ENCODE measurements around the gene KHDC4.

KHDC4 gene

DNA sequence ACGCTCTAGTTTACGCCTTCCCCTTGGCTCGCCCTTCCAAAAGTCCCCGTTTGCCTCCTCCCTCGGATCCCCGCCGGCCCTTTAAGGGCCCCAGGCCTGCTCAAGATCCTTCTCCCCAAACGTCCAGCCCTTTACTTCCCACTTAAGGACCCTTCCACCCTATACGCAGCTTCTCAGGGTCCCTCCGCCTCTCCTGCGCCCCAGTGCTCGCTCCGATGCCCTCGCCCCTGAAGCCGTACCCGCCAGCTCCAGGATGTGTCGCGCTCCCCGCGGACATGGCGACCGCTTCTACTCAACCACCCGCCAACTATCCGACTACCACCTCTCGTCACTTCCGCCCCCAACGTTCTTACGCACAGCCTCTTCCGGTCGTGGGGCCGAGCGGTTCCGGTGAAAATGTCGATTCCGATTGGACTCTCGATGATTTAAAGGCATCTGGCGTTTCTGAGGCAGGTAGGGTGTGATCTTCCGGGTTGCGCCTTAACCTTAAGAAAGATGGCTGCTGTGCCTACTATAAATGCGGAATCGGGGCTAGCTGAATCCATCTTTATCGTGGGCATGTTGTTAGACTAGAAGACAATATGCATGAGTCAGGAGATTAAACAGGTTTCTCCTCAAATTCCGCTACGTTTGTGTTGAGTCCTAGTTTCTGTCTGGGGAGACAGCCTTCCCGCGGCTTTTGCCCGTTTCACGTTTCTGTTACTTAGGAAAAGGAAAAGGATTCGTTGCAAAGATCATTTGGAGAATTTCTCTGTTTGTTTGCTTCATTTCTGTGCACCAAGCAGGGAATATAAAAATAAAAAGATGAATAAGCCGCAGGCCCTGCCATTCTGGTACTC lies at the start of gene KHDC4:
KHDC4 (minus strand) TSS at position 317 of the 839 bp plus-strand sequence; CDS start at position 277, 40 bp downstream.
- DNase-seq, result peak; percentile 99

DNA sequence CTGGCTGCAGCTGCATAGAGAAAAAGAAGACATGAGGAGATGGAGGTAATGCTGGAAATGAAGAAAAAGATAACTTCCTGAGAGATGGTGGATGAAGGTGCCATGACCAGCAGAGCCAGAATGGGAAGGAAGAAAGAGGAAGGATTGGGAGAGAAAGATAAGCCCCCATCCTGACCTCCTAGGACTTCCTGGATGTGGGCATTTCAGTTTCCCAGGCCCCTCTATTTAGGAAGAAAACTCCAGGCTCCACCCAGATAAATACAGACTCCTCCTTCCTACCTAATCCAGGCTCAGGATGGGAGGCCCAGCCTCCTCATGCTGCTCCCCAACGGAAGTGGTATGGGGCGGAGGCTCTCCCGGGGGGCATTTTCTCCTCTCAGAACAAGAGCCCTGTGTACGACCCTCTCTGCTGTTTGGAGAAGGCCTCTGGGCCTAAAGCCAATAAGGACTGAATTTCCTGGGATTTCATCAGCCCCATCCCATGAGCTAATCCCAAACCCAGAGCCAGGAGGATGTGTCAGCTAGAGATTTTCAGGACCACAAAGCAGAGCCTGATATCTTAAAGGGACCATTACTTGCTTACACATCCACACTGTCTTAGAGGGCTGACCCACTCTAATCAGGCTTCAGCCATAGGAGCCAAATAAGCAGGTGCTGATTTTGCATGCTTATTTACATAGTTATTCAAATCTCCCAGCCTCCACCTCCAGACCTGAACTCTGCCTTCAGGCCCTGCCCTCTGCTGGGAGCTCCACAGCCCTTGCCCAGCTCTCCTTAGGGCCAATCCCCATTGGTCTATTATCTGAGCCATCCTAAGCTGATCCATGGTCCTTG lies 49.2 kb upstream of the KHDC4 start:
- no peak for DNase-seq

DNA sequence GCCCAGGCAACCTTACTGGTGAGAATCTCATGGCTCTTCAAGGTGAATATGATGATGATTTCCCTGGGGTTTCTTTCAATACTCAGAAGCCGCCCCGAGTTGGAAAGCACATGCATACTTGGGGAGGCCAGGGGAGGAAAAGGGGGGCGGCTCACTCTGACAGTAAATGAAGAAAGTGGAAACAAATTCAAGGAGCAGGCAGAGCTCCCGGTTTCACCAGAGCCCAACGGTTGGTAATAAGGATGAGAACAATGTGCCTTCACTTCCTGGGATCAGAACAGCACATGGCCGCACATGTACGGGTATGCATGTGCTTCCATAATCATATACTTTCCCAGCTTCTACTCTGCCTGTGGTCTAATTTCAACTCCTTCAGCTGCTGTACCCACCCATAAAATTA lies 47.9 kb upstream of the KHDC4 start:
- no peak for DNase-seq

DNA sequence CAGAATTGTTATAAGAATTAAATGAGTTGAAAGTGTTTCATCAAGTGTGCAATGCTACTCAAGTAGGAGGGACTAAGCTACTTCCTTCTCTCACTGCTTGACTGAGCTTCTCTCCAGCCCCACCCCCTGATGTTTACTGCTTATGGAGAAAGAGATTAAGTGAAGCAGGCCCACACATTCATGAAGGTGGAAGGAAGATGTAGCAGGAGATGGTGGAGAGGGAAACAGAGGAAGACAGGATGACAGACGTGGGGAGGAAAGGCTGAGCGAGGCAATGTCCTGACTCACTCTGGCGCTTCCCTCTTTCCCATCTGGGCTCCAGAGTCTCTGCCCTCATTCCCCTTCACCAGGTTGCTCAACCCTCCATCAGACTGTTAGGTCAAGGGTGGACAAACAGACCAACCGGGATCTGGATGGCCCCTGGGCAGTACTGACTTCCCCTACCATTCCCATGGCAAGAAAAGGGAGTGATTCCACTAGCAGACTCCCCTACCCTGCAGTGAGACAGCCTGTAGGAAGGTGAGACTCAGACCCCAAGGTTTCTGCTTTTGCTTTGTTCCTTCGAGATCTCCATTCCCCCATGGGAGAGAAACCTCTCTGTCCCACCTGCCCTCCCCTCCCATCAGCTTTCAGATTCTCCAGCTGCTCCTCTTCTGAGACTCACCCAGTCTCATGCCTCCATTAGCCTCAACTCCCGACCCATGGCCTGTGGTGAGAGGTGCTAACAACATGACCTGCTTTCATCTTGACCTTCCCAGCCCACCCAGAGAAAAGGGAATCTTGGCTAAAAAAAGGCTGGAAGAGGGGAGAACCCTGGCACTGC lies 47.3 kb upstream of the KHDC4 start:
- DNase-seq, result peak; percentile 66

DNA sequence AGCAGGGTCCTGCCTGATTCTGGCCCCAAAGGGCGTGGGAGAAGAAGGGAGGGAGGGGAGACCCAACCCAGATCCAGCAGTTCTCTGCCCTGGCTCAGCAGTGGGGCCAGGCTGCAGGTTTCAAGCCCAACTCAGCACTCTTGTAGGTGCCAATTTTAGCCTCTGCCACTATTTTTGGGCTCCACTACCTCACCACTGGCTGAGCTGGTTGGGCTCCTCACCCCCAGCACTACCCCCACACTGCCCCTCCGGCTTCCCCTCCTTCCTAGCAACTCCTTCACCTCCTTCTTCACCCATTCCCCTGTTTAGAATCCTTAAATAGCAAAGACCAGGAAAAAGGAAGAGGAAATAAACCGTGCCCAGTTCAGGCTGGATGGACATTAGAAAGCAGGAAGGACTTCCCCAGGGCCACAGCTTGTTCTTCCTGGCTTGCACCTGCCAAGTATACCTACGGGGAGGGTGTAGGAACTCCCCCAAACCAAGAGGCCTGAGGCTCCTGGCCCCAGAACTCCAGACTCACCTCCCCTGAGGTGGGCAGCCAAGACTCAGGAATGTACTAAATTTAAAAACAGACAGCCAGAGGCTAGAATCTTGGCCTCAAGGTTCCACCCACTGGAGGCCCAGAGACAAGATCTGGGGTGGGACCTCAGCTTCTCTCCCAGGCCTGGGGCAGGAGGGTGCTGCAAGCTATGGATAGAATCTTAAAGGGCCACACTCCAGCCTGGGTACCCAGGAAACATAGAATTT lies 45.6 kb upstream of the KHDC4 start:
- no peak for DNase-seq

DNA sequence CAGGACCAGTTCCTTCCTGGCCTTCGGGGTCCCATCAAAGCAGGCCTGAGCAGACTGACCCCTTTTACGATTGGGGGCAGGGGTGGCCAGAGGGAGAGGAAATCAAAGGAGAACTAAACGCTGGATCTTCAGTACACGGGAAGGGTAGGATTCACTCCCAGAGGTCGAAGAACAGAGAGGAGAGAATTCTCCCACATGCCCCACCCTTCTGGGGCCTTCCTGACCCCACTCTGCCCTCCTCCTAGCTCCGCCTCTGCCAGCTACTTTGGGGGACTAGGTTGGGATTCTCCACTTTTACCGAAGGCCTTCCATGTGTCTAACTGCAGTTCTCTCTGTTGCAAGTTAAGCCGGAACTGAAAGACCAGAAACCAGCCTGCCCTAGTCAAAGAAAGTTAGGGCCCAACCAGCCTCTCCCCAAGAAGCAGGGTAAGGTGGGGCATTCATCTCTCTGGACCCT lies 44.8 kb upstream of the KHDC4 start:
- peak; percentile 70 for DNase-seq

DNA sequence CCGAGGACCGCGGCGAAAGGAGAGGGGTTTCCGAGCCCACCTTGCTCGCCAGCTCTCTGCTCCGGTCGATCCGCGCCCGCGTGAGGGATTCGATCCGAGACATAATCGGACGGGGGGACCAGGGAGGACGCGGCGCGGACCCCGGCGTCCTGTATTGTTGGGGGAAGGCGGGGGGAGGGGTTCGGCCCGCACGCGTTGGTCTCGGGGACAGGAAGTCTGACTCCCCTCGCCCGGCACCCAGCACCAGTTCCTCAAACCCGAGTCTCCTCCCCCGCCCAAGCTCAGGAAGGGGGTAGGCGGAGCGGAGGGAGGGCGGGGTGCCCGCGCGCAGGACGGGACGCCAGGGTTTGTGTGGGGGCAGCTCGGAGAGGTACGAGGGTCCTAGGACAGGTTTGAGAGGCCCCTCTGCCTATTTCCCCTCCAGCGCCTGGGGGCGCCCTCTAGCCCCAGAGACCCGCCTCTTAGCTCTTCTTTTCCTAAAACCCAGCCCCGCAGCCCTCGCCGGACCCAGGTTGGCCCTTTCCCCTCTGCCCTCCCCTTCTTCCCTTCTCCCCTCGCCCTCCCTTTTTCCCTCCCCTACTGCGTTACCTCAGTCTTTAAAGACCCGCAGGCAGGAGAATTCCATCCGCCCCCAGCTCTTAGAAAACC lies 44.2 kb upstream of the KHDC4 start, which contains the start of gene ARHGEF2:
ARHGEF2 (minus strand) TSS at position 223 of the 648 bp plus-strand sequence; CDS start at position 103, 120 bp downstream.
- DNase-seq, result peak; percentile 86

DNA sequence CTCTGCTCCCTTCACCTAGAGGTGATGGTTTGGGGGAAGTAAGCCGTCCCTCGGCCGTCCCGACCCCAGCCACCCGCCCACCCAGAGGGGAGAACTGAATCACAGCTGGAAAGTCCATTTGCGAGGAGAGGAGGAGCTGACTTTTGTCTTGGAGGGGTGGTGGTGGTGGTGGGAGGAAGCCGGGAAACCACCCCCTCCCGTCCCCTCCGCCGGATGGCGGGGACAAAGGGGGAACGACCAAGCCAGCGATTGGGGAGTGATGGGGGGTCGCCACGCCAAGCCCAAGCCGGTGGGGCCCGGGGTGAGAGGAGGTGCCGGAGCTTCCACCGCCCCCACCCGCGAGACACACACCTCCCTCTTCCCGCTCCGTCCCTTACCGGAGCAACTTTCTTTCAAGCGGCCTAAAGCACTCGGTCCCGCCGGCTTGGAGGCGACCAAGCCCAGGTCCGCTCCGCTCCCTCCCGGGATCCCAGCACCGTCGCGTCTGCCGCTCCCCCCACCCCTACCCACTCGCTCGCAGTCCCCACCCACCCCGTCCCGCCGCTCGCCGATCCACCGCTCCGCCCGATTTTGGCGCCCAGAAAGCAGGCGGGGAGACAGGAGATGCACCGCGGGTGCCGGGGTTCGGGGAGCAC lies 43.6 kb upstream of the KHDC4 start:
- no peak for DNase-seq

DNA sequence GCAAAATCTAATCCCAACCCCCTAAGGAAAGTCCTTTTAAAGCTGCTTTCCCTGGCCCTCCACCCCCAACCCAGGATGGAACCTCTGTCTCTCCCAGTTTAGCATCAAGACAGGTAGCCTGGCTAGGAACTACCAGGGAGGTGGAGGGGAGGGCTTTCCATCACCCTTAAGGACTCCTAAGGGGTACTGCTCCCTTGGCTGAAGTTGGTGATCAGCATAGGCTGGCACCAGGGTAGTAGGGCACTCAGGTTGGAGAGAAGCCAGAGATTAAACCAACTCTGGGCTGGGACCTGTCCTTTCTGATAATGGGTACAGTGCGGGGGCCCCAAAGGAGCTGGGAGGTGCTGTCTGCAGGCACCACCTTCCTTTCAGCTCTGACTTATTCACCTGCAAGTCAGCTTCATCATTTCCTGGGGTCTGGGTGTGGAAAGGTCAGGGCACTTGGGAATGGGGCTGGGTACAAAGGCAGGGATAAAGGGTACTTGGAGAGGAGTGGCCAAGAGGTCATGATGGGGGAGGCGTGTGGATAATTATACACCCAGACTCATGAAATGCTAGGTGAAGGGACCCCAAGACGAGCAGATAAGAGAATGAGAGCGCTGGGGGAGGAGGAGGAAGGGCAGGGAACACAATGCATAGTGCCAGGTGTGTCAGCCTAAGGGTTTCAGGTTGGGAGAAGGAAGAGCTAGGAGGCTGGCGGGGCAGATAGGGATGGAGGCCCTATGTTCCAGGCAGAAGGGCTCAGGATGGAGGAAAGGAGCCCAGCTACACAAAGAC lies 42.9 kb upstream of the KHDC4 start:
- no peak for DNase-seq

DNA sequence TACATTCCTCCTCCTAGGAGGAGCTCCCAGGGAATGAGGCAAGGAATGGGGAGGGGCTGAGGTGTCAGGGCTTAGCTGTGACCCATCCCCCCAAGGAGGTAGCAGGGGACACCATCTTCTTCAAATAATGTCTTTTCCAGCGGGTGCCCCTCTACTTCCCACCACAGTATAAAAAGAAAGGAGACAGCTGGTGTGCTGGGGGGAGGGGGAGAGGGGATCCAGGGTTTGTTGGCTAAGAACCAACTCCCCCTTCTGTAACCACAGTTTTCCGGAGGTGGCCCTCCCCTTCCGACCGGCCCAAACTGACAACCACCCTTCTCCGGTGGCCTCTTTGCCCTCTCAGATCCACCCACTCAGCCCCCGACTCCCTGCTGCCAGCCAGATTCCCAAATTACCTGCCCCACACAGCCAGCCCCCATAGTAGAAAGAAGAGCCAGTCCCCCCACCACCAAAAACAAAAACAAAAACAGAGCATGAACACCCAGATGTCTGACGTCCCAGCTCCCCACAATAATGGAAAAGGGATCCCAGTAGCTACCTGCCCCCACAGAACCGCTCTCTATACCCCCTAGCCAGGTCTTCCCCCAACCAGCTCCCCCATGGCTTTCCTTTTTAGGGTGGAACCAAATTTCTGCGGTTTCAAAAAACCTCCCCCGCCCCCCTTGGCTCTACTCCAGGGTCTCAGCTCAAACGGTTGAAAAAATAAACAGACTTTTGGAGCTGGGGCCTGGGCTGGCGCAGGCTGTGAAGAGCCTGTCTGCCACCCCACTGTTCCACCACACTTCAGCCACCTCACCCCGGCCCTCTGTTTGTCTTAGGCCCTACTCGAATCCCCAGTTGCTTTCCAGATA lies 42.1 kb upstream of the KHDC4 start:
- peak; percentile 81 for DNase-seq

DNA sequence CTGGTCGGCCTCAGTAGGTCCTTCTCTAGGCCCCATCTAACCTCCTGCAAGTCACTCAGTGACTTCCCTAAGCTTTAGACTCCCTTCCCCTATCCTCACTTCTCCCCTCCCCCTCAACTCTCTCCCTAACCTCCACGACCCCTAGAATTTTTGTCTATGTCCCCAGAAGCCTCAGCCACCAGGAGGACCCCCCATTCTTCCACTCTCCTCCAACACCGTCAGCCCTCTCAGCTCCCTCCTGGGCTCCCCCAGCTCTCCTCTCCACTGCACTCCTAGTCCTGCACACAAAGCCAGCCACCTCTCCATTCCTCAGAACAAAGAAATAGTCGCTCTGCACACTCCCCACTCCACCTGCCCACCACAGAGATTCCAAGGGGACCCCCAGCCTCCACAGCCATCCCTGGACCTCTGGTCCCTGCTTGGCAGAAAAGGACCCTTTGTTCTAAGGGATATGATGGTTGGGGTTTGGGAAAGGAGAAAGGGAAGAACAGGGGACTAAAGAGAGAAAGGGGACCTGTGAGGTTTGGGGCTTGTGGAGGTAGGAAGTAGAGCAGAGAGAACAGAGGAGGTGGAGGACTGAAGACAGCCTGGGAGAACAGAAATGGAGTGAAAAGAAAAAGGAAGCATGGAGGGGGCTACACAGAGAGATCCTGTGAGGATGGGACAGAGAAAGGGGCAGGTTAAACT lies 41.3 kb upstream of the KHDC4 start:
- no peak for DNase-seq

DNA sequence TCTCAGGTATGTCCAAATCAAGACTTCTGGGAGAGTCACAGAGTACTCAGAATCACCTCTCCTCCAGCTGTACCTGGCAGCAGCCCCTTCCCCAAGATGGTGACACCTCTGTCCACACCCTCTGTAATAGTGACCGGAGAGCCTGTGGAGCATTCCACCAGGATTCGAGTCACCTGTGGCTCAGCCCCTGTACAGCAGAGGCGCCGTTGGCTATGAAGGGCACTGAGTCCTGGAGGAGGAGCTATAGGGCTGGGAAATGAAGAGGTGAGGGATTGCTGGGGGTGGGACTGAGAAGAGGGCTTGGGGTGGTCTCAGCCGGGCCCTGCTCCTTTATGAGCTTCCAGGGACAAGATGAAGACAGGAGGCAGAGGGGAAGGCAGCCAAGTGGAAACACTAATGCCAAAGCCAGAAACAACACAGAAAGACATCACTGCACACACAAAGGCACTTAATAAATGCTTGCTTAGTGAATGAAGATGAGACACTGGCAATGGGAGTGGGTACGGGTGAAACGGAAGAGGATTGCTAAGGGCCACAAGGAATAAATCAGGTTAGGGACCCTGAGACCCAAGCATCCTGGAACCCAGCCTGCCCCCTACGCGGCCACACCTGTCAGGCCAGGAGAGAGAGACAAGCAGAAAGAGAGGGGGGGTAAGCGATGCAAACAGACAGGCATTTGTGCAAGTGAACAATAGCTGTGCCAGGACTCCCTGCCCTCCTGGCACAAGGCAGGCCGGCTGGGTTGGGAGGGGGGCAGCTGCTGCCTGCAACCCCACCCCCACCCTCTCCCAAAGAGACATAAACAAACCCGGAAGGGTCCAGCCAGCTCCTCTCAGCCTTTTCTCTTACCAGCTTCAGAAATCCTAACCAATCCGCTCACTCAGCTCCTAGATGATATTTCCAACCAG lies 40.2 kb upstream of the KHDC4 start:
- no peak for DNase-seq

DNA sequence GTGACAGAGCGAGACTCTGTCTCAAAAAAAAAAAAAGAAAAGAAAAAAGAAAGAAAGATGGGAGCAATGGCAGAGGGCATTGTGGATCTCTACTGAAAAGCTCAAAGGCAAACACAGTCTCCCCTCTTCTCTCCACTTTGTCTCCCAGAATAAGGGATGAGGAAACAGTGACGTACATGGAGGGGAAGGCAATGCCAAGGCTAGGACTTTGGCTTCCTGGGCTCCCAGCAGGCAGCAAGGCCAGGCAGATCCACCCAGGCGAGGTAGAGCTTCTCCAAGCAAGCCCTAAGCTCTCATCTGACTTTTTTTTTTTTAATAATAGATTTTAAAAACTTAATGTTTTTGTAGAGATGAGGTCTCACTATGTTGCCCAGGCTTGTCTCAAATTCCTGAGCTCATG lies 39.5 kb upstream of the KHDC4 start:
- no peak for DNase-seq

DNA sequence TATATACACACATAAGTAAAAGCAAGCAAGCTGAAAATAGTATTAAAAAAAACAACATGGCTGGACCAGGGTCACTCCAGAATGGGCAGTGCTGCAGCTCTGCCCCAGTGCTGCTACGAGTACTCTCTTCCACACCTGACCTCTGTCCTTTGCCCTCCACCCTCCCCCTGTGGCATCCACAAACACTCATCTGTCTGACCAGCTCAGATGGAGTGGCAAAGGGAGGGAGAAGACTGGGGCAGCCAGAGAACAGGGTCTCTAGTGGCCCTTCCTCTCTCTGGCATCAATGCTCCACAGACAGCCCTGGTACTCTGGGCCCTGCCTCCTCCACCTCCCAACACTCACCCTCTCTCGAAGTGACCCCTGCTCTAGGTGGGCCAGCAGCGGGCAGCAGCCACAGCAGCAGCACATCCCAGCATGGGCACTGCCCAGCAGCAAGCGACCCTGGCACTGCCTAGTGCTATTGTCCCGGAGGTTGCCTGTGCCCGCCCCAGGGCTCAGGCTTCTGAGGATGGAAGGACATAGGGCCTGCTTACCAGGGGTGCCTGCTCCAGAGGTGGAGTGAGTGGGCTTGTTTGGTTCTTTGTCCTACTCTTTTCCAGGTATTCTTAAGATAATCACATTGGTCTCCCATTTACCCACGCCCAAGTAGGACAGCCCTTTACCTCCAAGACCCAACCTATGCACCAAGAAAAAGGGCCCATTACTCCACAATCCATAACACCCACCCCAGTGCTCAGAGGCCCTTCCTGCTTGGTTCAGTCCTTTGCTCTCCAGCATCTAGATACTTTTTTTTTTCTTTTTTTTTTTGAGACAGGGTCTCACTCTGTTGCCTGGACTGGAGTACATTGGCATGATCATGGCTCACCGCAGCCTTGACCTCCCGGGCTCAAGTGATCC lies 37.9 kb upstream of the KHDC4 start:
- DNase-seq, result no peak

DNA sequence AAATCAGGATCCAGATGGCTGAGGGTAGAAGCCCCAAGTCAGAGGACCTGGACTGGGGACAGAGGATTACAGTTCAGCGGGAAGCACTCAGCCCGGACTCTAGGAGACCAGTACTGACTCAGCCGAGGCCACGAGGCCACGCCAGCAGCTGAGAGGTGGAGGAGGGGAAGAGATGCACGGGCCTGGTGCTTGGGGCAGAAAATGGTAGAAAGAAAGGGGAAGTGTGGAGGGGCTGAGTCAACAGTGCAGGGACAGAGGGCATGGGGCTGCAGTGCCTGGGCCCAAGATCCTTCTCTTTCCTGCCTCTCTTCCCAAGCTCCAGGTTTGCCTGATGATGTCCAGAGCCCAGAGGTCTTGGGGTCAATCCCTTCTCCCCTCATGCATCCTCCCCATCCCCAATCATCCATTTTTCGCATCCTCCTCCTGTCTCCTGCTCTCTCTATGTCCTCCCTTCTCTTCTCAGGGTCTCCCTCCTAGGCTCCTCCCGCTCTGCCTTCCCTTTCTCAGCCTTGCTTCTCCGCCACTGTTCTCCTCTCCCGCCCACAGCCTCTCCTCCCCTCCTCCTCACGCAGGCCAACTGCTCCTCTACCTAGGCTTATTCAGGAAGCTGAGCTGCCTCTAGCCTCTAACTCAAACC lies 36.4 kb upstream of the KHDC4 start:
- peak; percentile 94 for DNase-seq

DNA sequence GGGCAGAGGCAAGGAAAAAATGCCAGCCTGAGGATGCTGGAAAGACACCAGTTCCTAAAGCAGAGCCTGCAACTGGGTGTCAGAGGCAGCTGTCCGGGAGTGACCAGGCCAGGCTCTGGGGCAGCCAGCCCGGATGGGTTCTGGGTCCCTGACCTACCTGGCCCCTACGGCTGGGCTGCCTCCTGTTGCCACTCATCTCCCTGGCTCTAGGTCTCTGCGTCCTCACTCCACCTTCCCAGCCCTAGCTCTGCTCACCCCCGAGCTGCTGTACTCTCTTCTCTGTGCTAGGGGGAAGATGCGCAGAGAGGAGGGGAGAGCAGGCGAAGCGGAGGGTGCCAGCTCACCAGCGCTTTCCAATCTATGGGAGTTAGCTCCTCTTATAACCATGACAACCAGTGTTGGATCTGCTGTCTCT lies 35.2 kb upstream of the KHDC4 start:
- DNase-seq, result no peak
